ENCODE data around the gene KLHL10.

Gene KLHL10

GRCh38 chr17:41837761-41838538, at the start of gene KLHL10:
KLHL10 (plus strand) TSS chr17:41837825; CDS start chr17:41837933, 108 bp downstream.
- Histone ChIP-seq H3K4me3 (ENCODE audit: low read length in 2 of 2) (peak within 1 kb of the TSS; percentile 41 to 82), H3K27ac (ENCODE audit: low read length) (no peak within 1 kb of the TSS), H3K9ac (ENCODE audit: low read length in 2 of 2) (no peak within 1 kb of the TSS), H3K9me3 (ENCODE audit: control insufficient read depth in 2 of 2, low read length in 2 of 2) (no peaks in the 10 kb centered on the region), H3K4me1 (ENCODE audit: control insufficient read depth, insufficient read depth, low read length) (peaks cover 9% of the 10 kb centered on the region), H3K36me3 (ENCODE audit: control insufficient read depth in 2 of 2, insufficient read depth in 2 of 2, low read length in 2 of 2) (peaks cover 2 to 3% of the 10 kb centered on the region in 2 donors), H3K27me3 (ENCODE audit: control insufficient read depth in 1 of 2, insufficient read depth in 2 of 2, low read length in 2 of 2) (no peaks in the 10 kb centered on the region)

GRCh38 chr17:41792845-41793783, 44.5 kb upstream of the KLHL10 start:
- Histone ChIP-seq H3K36me3 (ENCODE audit: control insufficient read depth in 2 of 2, insufficient read depth in 2 of 2, low read length in 2 of 2) (no peaks in the 10 kb centered on the region), H3K9me3 (ENCODE audit: control insufficient read depth in 2 of 2, low read length in 2 of 2) (no peaks in the 10 kb centered on the region), H3K4me3 (ENCODE audit: low read length in 2 of 2) (no peak overlapping the region), H3K4me1 (ENCODE audit: control insufficient read depth, insufficient read depth, low read length) (peaks cover 7% of the 10 kb centered on the region), H3K27ac (ENCODE audit: low read length) (no peak overlapping the region), H3K9ac (ENCODE audit: low read length in 2 of 2) (no peak overlapping the region), H3K27me3 (ENCODE audit: control insufficient read depth in 1 of 2, insufficient read depth in 2 of 2, low read length in 2 of 2) (no peaks in the 10 kb centered on the region)

GRCh38 chr17:41793784-41794539, 43.7 kb upstream of the KLHL10 start:
- Histone ChIP-seq H3K4me3 (ENCODE audit: low read length in 2 of 2) (no peak overlapping the region), H3K36me3 (ENCODE audit: control insufficient read depth in 2 of 2, insufficient read depth in 2 of 2, low read length in 2 of 2) (no peaks in the 10 kb centered on the region), H3K4me1 (ENCODE audit: control insufficient read depth, insufficient read depth, low read length) (peaks cover 7% of the 10 kb centered on the region), H3K9me3 (ENCODE audit: control insufficient read depth in 2 of 2, low read length in 2 of 2) (no peaks in the 10 kb centered on the region), H3K9ac (ENCODE audit: low read length in 2 of 2) (no peak overlapping the region), H3K27me3 (ENCODE audit: control insufficient read depth in 1 of 2, insufficient read depth in 2 of 2, low read length in 2 of 2) (no peaks in the 10 kb centered on the region), H3K27ac (ENCODE audit: low read length) (no peak overlapping the region)

GRCh38 chr17:41794540-41794975, 43.1 kb upstream of the KLHL10 start:
- Histone ChIP-seq H3K9me3 (ENCODE audit: control insufficient read depth in 2 of 2, low read length in 2 of 2) (no peaks in the 10 kb centered on the region), H3K4me1 (ENCODE audit: control insufficient read depth, insufficient read depth, low read length) (peaks cover 2% of the 10 kb centered on the region), H3K36me3 (ENCODE audit: control insufficient read depth in 2 of 2, insufficient read depth in 2 of 2, low read length in 2 of 2) (no peaks in the 10 kb centered on the region), H3K4me3 (ENCODE audit: low read length in 2 of 2) (no peak overlapping the region), H3K27me3 (ENCODE audit: control insufficient read depth in 1 of 2, insufficient read depth in 2 of 2, low read length in 2 of 2) (no peaks in the 10 kb centered on the region), H3K9ac (ENCODE audit: low read length in 2 of 2) (no peak overlapping the region), H3K27ac (ENCODE audit: low read length) (no peak overlapping the region)

- Histone ChIP-seq H3K36me3 (ENCODE audit: control insufficient read depth in 2 of 2, insufficient read depth in 2 of 2, low read length in 2 of 2) (no peaks in the 10 kb centered on the region), H3K27me3 (ENCODE audit: control insufficient read depth in 1 of 2, insufficient read depth in 2 of 2, low read length in 2 of 2) (peaks cover 0 to 6% of the 10 kb centered on the region in 2 donors), H3K9me3 (ENCODE audit: control insufficient read depth in 2 of 2, low read length in 2 of 2) (no peaks in the 10 kb centered on the region), H3K27ac (ENCODE audit: low read length) (no peak overlapping the region), H3K9ac (ENCODE audit: low read length in 2 of 2) (no peak overlapping the region), H3K4me3 (ENCODE audit: low read length in 2 of 2) (no peak overlapping the region), H3K4me1 (ENCODE audit: control insufficient read depth, insufficient read depth, low read length) (peaks cover 7% of the 10 kb centered on the region)
These were observed 41.3 kb upstream of the KLHL10 start for GRCh38 chr17:41796121-41796895.

GRCh38 chr17:41797377-41797776, 40.2 kb upstream of the KLHL10 start:
- no peaks in the 10 kb centered on the region for H3K36me3 ChIP-seq (ENCODE audit: control insufficient read depth in 2 of 2, insufficient read depth in 2 of 2, low read length in 2 of 2)
- no peak overlapping the region for H3K4me3 ChIP-seq (ENCODE audit: low read length in 2 of 2)
- peaks cover 9% of the 10 kb centered on the region for H3K4me1 ChIP-seq (ENCODE audit: control insufficient read depth, insufficient read depth, low read length)
- H3K27ac ChIP-seq (ENCODE audit: low read length): no peak overlapping the region
- H3K9ac ChIP-seq (ENCODE audit: low read length in 2 of 2): no peak overlapping the region
- H3K9me3 ChIP-seq (ENCODE audit: control insufficient read depth in 2 of 2, low read length in 2 of 2): no peaks in the 10 kb centered on the region
- H3K27me3 ChIP-seq (ENCODE audit: control insufficient read depth in 1 of 2, insufficient read depth in 2 of 2, low read length in 2 of 2): peaks cover 0 to 6% of the 10 kb centered on the region in 2 donors

GRCh38 chr17:41799366-41799765, 38.3 kb upstream of the KLHL10 start:
- Histone ChIP-seq H3K27me3 (ENCODE audit: control insufficient read depth in 1 of 2, insufficient read depth in 2 of 2, low read length in 2 of 2) (peaks cover 0 to 6% of the 10 kb centered on the region in 2 donors), H3K27ac (ENCODE audit: low read length) (no peak overlapping the region), H3K9ac (ENCODE audit: low read length in 2 of 2) (no peak overlapping the region), H3K9me3 (ENCODE audit: control insufficient read depth in 2 of 2, low read length in 2 of 2) (no peaks in the 10 kb centered on the region), H3K4me1 (ENCODE audit: control insufficient read depth, insufficient read depth, low read length) (peaks cover 9% of the 10 kb centered on the region), H3K36me3 (ENCODE audit: control insufficient read depth in 2 of 2, insufficient read depth in 2 of 2, low read length in 2 of 2) (no peaks in the 10 kb centered on the region), H3K4me3 (ENCODE audit: low read length in 2 of 2) (no peak overlapping the region)

GRCh38 chr17:41800601-41801373, 36.8 kb upstream of the KLHL10 start:
- H3K27me3 ChIP-seq (ENCODE audit: control insufficient read depth in 1 of 2, insufficient read depth in 2 of 2, low read length in 2 of 2): peaks cover 0 to 6% of the 10 kb centered on the region in 2 donors
- H3K4me1 ChIP-seq (ENCODE audit: control insufficient read depth, insufficient read depth, low read length): peaks cover 9% of the 10 kb centered on the region
- no peaks in the 10 kb centered on the region for H3K36me3 ChIP-seq (ENCODE audit: control insufficient read depth in 2 of 2, insufficient read depth in 2 of 2, low read length in 2 of 2)
- no peaks in the 10 kb centered on the region for H3K9me3 ChIP-seq (ENCODE audit: control insufficient read depth in 2 of 2, low read length in 2 of 2)
- H3K4me3 ChIP-seq (ENCODE audit: low read length in 2 of 2): peak overlapping the region in 1 of 2 donors; percentile 55
- H3K9ac ChIP-seq (ENCODE audit: low read length in 2 of 2): no peak overlapping the region
- no peak overlapping the region for H3K27ac ChIP-seq (ENCODE audit: low read length)

GRCh38 chr17:41801374-41802271, 36.0 kb upstream of the KLHL10 start:
- H3K9ac ChIP-seq (ENCODE audit: low read length in 2 of 2): no peak overlapping the region

More at GRCh38 chr17:41801374-41802271, 36.0 kb upstream of the KLHL10 start:
- Histone ChIP-seq H3K4me3 (ENCODE audit: low read length in 2 of 2) (peak overlapping the region; percentile 9 to 55), H3K27ac (ENCODE audit: low read length) (no peak overlapping the region), H3K36me3 (ENCODE audit: control insufficient read depth in 2 of 2, insufficient read depth in 2 of 2, low read length in 2 of 2) (peaks cover 0 to 4% of the 10 kb centered on the region in 2 donors), H3K27me3 (ENCODE audit: control insufficient read depth in 1 of 2, insufficient read depth in 2 of 2, low read length in 2 of 2) (peaks cover 0 to 6% of the 10 kb centered on the region in 2 donors), H3K4me1 (ENCODE audit: control insufficient read depth, insufficient read depth, low read length) (peaks cover 9% of the 10 kb centered on the region), H3K9me3 (ENCODE audit: control insufficient read depth in 2 of 2, low read length in 2 of 2) (no peaks in the 10 kb centered on the region)
